ENCODE measurements around the gene HTR1E. TPM values are rescaled to one million over a fixed set of nuclear protein-coding genes. Genes with fewer than 3 reads are reported as not detected.

HTR1E gene
- total and polyA plus RNA-seq, 2 of the 8 experiments (the other 6 are each of a cell fraction or from before 2014, with no cell fraction given) = 0.09 TPM; not detected in 1

Small RNA genes within 50 kb of the gene (small RNA-seq; reads per million reads assigned to genes)
- gene AL157777.2 (ENCODE audit: insufficient read depth) = not detected
- gene MTHFD2P2 (ENCODE audit: insufficient read depth) = not detected

Other genes starting within 250 kb of the HTR1E start
- not detected in 2 replicates for gene CGA, start 157.6 kb downstream of the HTR1E start, total RNA-seq (2021; fragmentation: NEBNext Ultra II Directional; extraction: Animal tissue kit (Norgen Biotek cat#: 25700))
- not detected in 2 replicates for gene CGA, start 157.6 kb downstream of the HTR1E start, polyA plus RNA-seq (2011; rRNA removed)
- gene ZNF292, start 218.0 kb downstream of the HTR1E start, total RNA-seq (2021; fragmentation: NEBNext Ultra II Directional; extraction: Animal tissue kit (Norgen Biotek cat#: 25700)) = 38.0 and 44.2 TPM in 2 replicates
- 5.0 and 6.8 TPM in 2 replicates for gene ZNF292, start 218.0 kb downstream of the HTR1E start, polyA plus RNA-seq (2011; rRNA removed)